Endothelial cell of umbilical vein (primary cell): ENCODE data around the gene SSH3. TPM values are rescaled to one million over a fixed set of nuclear protein-coding genes. Genes with fewer than 3 reads are reported as not detected.

Experiments used
- BruUV-seq: library from RNA; stranded (reverse); fragments of 400-500 nt; replicated peaks from 2 replicates; lab custom pipeline; 2021; lab: Mats Ljungman, UMichigan
- CTCF ChIA-PET: fragments of 300-600, 350-600 bp; sonication (Branson Sonifier 250); formaldehyde crosslinking; loops from one replicate; lab custom pipeline; 2021; ENCODE audit warnings: antibody characterized with exemption, inconsistent platforms; lab: Charles Lee
- POLR2A ChIA-PET: fragments of 300-600, 350-600 bp; sonication (Branson Sonifier 250); formaldehyde crosslinking; loops from one replicate; lab custom pipeline; 2021; ENCODE audit warnings: antibody characterized with exemption, inconsistent platforms; lab: Charles Lee
- DNase-seq: peaks from one replicate; pipeline ENCODE4 v3.0.0-alpha.2; 2011; ENCODE audit warnings: low read depth, low spot score
- FAIRE-seq: peaks from 2 replicates; lab custom pipeline; 2011; peaks lifted over from hg19 to GRCh38; lab: Jason Lieb, UNC
- H2AFZ ChIP-seq: 2 replicates; pipeline ENCODE4 v1.6.0; 2012; ENCODE audit warnings: low read depth, low read length, control low read depth, inconsistent platforms
- H3K27ac ChIP-seq: 2 replicates; pipeline ENCODE4 v1.5.1; 2011; ENCODE audit warnings: low read depth, mild to moderate bottlenecking, control low read depth, low read length, moderate library complexity; ENCODE audit not compliant: insufficient read depth
- H3K27me3 ChIP-seq, 2 experiments: 2 replicates each; pipeline versions ENCODE4 v1.6.0 to v1.6.1; 2011; ENCODE audit warnings: low read length in 2 of 2, mixed read lengths in 1 of 2; ENCODE audit not compliant: control insufficient read depth in 2 of 2, insufficient read depth in 2 of 2
- H3K36me3 ChIP-seq, 2 experiments: 2 replicates in 1 of 2; 3 replicates in 1 of 2; pipeline ENCODE4 v1.5.1; 2011; ENCODE audit warnings: low read length in 2 of 2, mild to moderate bottlenecking in 1 of 2, moderate library complexity in 1 of 2; ENCODE audit not compliant: control insufficient read depth in 2 of 2, insufficient read depth in 2 of 2; ENCODE audit errors: extremely low read depth in 1 of 2
- H3K4me1 ChIP-seq: 3 replicates; pipeline ENCODE4 v1.5.1; 2011; ENCODE audit warnings: mild to moderate bottlenecking, low read length; ENCODE audit not compliant: control insufficient read depth, insufficient read depth; ENCODE audit errors: extremely low read depth
- H3K4me2 ChIP-seq: 2 replicates; pipeline ENCODE4 v1.6.1; 2011; ENCODE audit warnings: low read length, control low read depth, mixed read lengths; ENCODE audit not compliant: insufficient read depth
- H3K4me3 ChIP-seq, 3 experiments: fragments of 200-600 bp in 1 of 3; sonication (generic), shearing (Covaris generic) in 1 of 3; replicated peaks in 1 of 3; 2 replicates each; pipeline ENCODE4 v1.5.1; 2011 to 2016; ENCODE audit warnings: control low read depth in 3 of 3, low read length in 3 of 3, mild to moderate bottlenecking in 2 of 3, inconsistent platforms in 1 of 3, low read depth in 1 of 3, moderate library complexity in 1 of 3; ENCODE audit not compliant: insufficient read depth in 1 of 3
- H3K79me2 ChIP-seq: 2 replicates; pipeline ENCODE4 v1.6.0; 2012; ENCODE audit warnings: low read length, inconsistent platforms; ENCODE audit not compliant: control insufficient read depth, insufficient read depth
- H3K9ac ChIP-seq: replicated peaks from 2 replicates; pipeline ENCODE3; 2011; ENCODE audit warnings: low read length, control low read depth; ENCODE audit not compliant: insufficient read depth; ENCODE audit errors: extremely low read depth
- H3K9me1 ChIP-seq: replicated peaks from 3 replicates; pipeline ENCODE4 v1.6.0; 2011; ENCODE audit warnings: mild to moderate bottlenecking, low read length; ENCODE audit not compliant: control insufficient read depth, insufficient read depth; ENCODE audit errors: extremely low read depth
- H3K9me3 ChIP-seq: replicated peaks from 2 replicates; pipeline ENCODE4 v1.5.1; 2012; ENCODE audit warnings: low read length, inconsistent platforms; ENCODE audit not compliant: control insufficient read depth, insufficient read depth
- H4K20me1 ChIP-seq: replicated peaks from 2 replicates; pipeline ENCODE3; 2011; ENCODE audit warnings: mild to moderate bottlenecking, low read length; ENCODE audit not compliant: control insufficient read depth, insufficient read depth; ENCODE audit errors: extremely low read depth
- EZH2 ChIP-seq: IDR thresholded peaks from 2 replicates; pipeline ENCODE4 v1.6.1; 2012; ENCODE audit warnings: borderline replicate concordance, low read depth, mild to moderate bottlenecking, moderate library complexity, low read length, inconsistent platforms; ENCODE audit not compliant: severe bottlenecking
- FOS ChIP-seq: IDR thresholded peaks from 2 replicates; pipeline ENCODE4 v1.6.1; 2011; ENCODE audit warnings: mild to moderate bottlenecking, low read length, moderate library complexity, borderline replicate concordance; ENCODE audit not compliant: insufficient read depth
- GATA2 ChIP-seq: IDR thresholded peaks from 2 replicates; pipeline ENCODE4 v1.7.0; 2011; ENCODE audit warnings: low read depth, mild to moderate bottlenecking, moderate library complexity, mixed read lengths, low read length; ENCODE audit not compliant: insufficient read length, insufficient read depth
- JUN ChIP-seq: IDR thresholded peaks from 2 replicates; pipeline ENCODE4 v1.6.1; 2011; ENCODE audit warnings: borderline replicate concordance, low read depth; ENCODE audit not compliant: insufficient read length, insufficient read depth
- MYC ChIP-seq: IDR thresholded peaks from one replicate; pipeline ENCODE4 v1.6.1; 2011; ENCODE audit warnings: mild to moderate bottlenecking, low read depth, low read length
- POLR2A ChIP-seq: IDR thresholded peaks from 2 replicates; pipeline ENCODE4 v1.6.1; 2012; ENCODE audit warnings: low read depth, mild to moderate bottlenecking, control low read depth, low read length
- dilution Hi-C: fragments of 300-500 bp; cut with MboI; formaldehyde crosslinking; loops from one replicate; pipeline ENCODE4 v1.15.0; 2019; ENCODE audit warnings: low sequenced_read_pairs; ENCODE audit not compliant: extremely low pct_ligation_motif_present
- intact Hi-C: fragments of 100-400 bp; cut with micrococcal nuclease; formaldehyde crosslinking; loops from one replicate; pipeline ENCODE4 v1.10.0; 2022
- polyA plus RNA-seq, 4 experiments: library from polyadenylated mRNA; depleted of rRNA in 3 of 4; stranded (reverse) in 3 of 4; unstranded in 1 of 4; fragments of >200 nt; gene quantifications; 2 replicates each; pipeline versions ENCODE4 v1.2.1 to v1.2.3, GENCODE V29; 2011 to 2012; ENCODE audit warnings: missing spikeins in 1 of 4
- total RNA-seq: library from RNA; stranded (reverse); gene quantifications from 2 replicates; pipeline ENCODE4 v1.2.3, GENCODE V29; 2021
- TF ChIP-seq, protein P1 (sequence below), 2 donors: IDR thresholded peaks; 1 replicate in 1 of 2; 2 replicates in 1 of 2; pipeline ENCODE4 v1.5.1; 2011; ENCODE audit warnings: low read length in 2 of 2, mild to moderate bottlenecking in 2 of 2, moderate library complexity in 2 of 2, control low read depth in 1 of 2, inconsistent platforms in 1 of 2, low read depth in 1 of 2; ENCODE audit not compliant: insufficient read depth in 1 of 2; ENCODE audit errors: extremely low read depth in 1 of 2

SSH3 gene
- total and polyA plus RNA-seq, 2 donors (not counting 3 experiments of a cell fraction or from before 2014, with no cell fraction given) = 14.3 to 16.5 TPM

DNA sequence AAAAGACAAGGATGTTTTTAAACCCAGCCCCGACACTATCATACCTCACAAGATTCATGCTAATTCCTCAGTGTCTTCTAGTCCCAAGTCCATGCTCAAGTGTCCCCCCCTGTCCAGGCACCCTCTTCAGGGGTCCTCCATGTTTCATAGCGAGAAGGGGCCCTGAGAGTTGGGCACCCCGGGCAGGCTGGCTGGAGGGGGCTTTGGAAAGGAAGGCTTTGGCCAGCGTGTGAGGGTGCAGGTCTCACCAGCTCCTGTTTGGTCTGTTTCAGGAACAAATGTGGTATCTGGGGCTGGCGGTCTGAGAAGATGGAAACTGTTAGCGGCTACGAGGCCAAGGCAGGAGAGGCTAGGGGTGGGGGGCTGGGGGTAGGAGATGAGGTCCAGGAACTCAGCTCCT, 4.5 kb upstream of the SSH3 start:
- no peak for FAIRE-seq
- dilution Hi-C loops = no loop called here
- H3K36me3 ChIP-seq = peaks cover 3 to 27% of the 10 kb centered on the region in 2 experiments
- H4K20me1 ChIP-seq = no peaks in the 10 kb centered on the region
- BruUV-seq = no TSS peak
- H3K9me3 ChIP-seq = no peaks in the 10 kb centered on the region
- H3K4me1 ChIP-seq = no peaks in the 10 kb centered on the region
- peaks cover 14% of the 10 kb centered on the region for H3K79me2 ChIP-seq
- H2AFZ ChIP-seq = no peak overlapping the region
- DNase-seq = no peak
- H3K27ac ChIP-seq = no peak overlapping the region
- no peak overlapping the region for H3K4me3 ChIP-seq
- ChIA-PET POLR2A (no interaction called here), CTCF (interaction anchor here (1.2 to 1.8 kb wide), 2 partner anchors 18 to 37 kb away, joined by 3 to 4 read pairs; no protein-coding TSS in a partner anchor)
- intact Hi-C loops = no loop called here
- no peaks in the 10 kb centered on the region for H3K27me3 ChIP-seq
- H3K4me2 ChIP-seq = no peak overlapping the region
- no peak overlapping the region for H3K9ac ChIP-seq
- no peaks in the 10 kb centered on the region for H3K9me1 ChIP-seq
- no peak for TF ChIP-seq JUN
- no peak for TF ChIP-seq FOS
- TF ChIP-seq GATA2 = no peak
- TF ChIP-seq MYC = no peak
- TF ChIP-seq EZH2 = no peak
- TF ChIP-seq, protein P1, sequence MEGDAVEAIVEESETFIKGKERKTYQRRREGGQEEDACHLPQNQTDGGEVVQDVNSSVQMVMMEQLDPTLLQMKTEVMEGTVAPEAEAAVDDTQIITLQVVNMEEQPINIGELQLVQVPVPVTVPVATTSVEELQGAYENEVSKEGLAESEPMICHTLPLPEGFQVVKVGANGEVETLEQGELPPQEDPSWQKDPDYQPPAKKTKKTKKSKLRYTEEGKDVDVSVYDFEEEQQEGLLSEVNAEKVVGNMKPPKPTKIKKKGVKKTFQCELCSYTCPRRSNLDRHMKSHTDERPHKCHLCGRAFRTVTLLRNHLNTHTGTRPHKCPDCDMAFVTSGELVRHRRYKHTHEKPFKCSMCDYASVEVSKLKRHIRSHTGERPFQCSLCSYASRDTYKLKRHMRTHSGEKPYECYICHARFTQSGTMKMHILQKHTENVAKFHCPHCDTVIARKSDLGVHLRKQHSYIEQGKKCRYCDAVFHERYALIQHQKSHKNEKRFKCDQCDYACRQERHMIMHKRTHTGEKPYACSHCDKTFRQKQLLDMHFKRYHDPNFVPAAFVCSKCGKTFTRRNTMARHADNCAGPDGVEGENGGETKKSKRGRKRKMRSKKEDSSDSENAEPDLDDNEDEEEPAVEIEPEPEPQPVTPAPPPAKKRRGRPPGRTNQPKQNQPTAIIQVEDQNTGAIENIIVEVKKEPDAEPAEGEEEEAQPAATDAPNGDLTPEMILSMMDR (IDR thresholded peaks at IDR 0.05; ENCODE audit: extremely low read depth in 1 of 2, insufficient read depth in 1 of 2, low read depth in 1 of 2, low read length in 2 of 2) = no peak
- no peak for TF ChIP-seq POLR2A
